Liver (tissue), 9 donors: ENCODE data around the gene RIMBP2. TPM values are rescaled to one million over a fixed set of nuclear protein-coding genes. Genes with fewer than 3 reads are reported as not detected.

ENCODE experiments used
- DNase-seq: peaks from one replicate; pipeline ENCODE4 v3.0.0-alpha.2; 2017; ENCODE audit warnings: low spot score
- H3K27ac ChIP-seq, 2 donors: one replicate each; pipeline ENCODE4 v1.7.0; 2013; ENCODE audit warnings: inconsistent platforms in 2 of 2, low read length in 2 of 2, control low read depth in 1 of 2, low read depth in 1 of 2, mild to moderate bottlenecking in 1 of 2
- H3K27me3 ChIP-seq, 4 donors: one replicate each; pipeline versions ENCODE4 v1.6.1 to v1.7.0; 2013; ENCODE audit warnings: low read length in 3 of 4, inconsistent platforms in 1 of 4, mild to moderate bottlenecking in 1 of 4, moderate library complexity in 1 of 4; ENCODE audit not compliant: control insufficient read depth in 4 of 4, insufficient read depth in 4 of 4
- H3K36me3 ChIP-seq, 4 donors: one replicate each; pipeline versions ENCODE4 v1.6.1 to v1.7.0; 2013; ENCODE audit warnings: low read length in 3 of 4, mild to moderate bottlenecking in 3 of 4, low read depth in 1 of 4, moderate library complexity in 1 of 4; ENCODE audit not compliant: control insufficient read depth in 4 of 4, insufficient read depth in 3 of 4
- H3K4me1 ChIP-seq, 4 donors: one replicate each; pipeline versions ENCODE4 v1.6.1 to v1.7.0; 2013; ENCODE audit warnings: low read length in 3 of 4, mild to moderate bottlenecking in 3 of 4, moderate library complexity in 1 of 4; ENCODE audit not compliant: control insufficient read depth in 4 of 4, insufficient read depth in 4 of 4
- H3K4me3 ChIP-seq, 3 donors: one replicate each; pipeline versions ENCODE4 v1.6.1 to v1.7.0; 2013; ENCODE audit warnings: low read length in 3 of 3, control low read depth in 1 of 3, low read depth in 1 of 3, mild to moderate bottlenecking in 1 of 3
- H3K9ac ChIP-seq, 2 donors: one replicate each; pipeline ENCODE4 v1.7.0; 2013; ENCODE audit warnings: low read length in 2 of 2, mild to moderate bottlenecking in 2 of 2, moderate library complexity in 2 of 2, control low read depth in 1 of 2, low read depth in 1 of 2
- H3K9me3 ChIP-seq, 4 donors: one replicate each; pipeline versions ENCODE4 v1.6.1 to v1.7.0; 2013; ENCODE audit warnings: low read length in 3 of 4; ENCODE audit not compliant: control insufficient read depth in 4 of 4
- CTCF ChIP-seq: fragments of 150-350 bp; IDR thresholded peaks from 2 replicates; pipeline ENCODE4 v1.5.1; 2017; ENCODE audit warnings: improper control_type of control experiment, low read depth, low read length; ENCODE audit not compliant: missing input control
- FOXA1 ChIP-seq: IDR thresholded peaks from 2 replicates; pipeline ENCODE4 v1.6.1; 2016; ENCODE audit warnings: antibody characterized with exemption
- FOXA2 ChIP-seq: IDR thresholded peaks from 2 replicates; pipeline ENCODE4 v1.6.1; 2016; ENCODE audit warnings: antibody characterized with exemption
- GABPA ChIP-seq, 2 donors: IDR thresholded peaks in 1 of 2; conservative IDR thresholded peaks in 1 of 2; 2 replicates each; pipeline ENCODE4 v1.6.1; 2016; ENCODE audit warnings: antibody characterized with exemption in 2 of 2, mild to moderate bottlenecking in 1 of 2, moderate library complexity in 1 of 2
- HNF4A ChIP-seq, 2 donors: conservative IDR thresholded peaks; 2 replicates each; pipeline ENCODE4 v1.6.1; 2016; ENCODE audit warnings: antibody characterized with exemption in 2 of 2, mild to moderate bottlenecking in 2 of 2
- HNF4G ChIP-seq: IDR thresholded peaks from 2 replicates; pipeline ENCODE4 v1.6.1; 2016; ENCODE audit warnings: antibody characterized with exemption
- JUND ChIP-seq, 2 donors: IDR thresholded peaks; 2 replicates each; pipeline ENCODE4 v1.6.1; 2016; ENCODE audit warnings: antibody characterized with exemption in 2 of 2
- MAX ChIP-seq: IDR thresholded peaks from 2 replicates; pipeline ENCODE4 v1.6.1; 2016; ENCODE audit warnings: antibody characterized with exemption
- REST ChIP-seq: IDR thresholded peaks from 2 replicates; pipeline ENCODE4 v1.6.1; 2016; ENCODE audit warnings: antibody characterized with exemption, mild to moderate bottlenecking
- RXRA ChIP-seq, 2 donors: IDR thresholded peaks; 2 replicates each; pipeline ENCODE4 v1.6.1; 2017 to 2018; ENCODE audit warnings: antibody characterized with exemption in 2 of 2, mild to moderate bottlenecking in 1 of 2
- SP1 ChIP-seq: IDR thresholded peaks from 2 replicates; pipeline ENCODE4 v1.6.1; 2018; ENCODE audit warnings: antibody characterized with exemption, mild to moderate bottlenecking
- TAF1 ChIP-seq: conservative IDR thresholded peaks from 2 replicates; pipeline ENCODE4 v1.6.1; 2016; ENCODE audit warnings: antibody characterized with exemption, mild to moderate bottlenecking
- YY1 ChIP-seq: IDR thresholded peaks from 2 replicates; pipeline ENCODE4 v1.6.1; 2016; ENCODE audit warnings: antibody characterized with exemption, mild to moderate bottlenecking
- WGBS: extraction: QIAGEN DNeasy Blood & Tissue Kit; methylation state at CpG from one replicate; pipeline ENCODE4 v1.1.7; 2013; 5-methylcytosine and 5-hydroxymethylcytosine counted together
- polyA plus RNA-seq, 2 donors: library from polyadenylated mRNA; stranded (reverse) in 1 of 2; unstranded in 1 of 2; fragments of 200-250 nt in 1 of 2; fragments of >200 nt in 1 of 2; fragmentation: Nextera tagmentation in 1 of 2; extraction: Ambion mirVana in 1 of 2; gene quantifications; one replicate each; pipeline versions ENCODE4 v1.2.1 to v1.2.3, GENCODE V29; 2013 to 2015
- total RNA-seq, 2 donors: library from RNA; depleted of rRNA; stranded (reverse); fragments of >200 nt; gene quantifications; one replicate each; pipeline ENCODE4 v1.2.3, GENCODE V29; 2014
- donor health status: healthy.
- donor health status: healthy.
- donor health status: healthy.
- donor health status: healthy.
- donor health status: healthy.

The RIMBP2 gene
- total and polyA plus RNA-seq, 4 donors = 0.01 to 0.17 (median 0.09) TPM; not detected in 1

- no peak overlapping the region for H3K27ac ChIP-seq
- DNase-seq = no peak
Observed at GRCh38 chr12:130737731-130738130, 21.6 kb upstream of the RIMBP2 start.

GRCh38 chr12:130729344-130729743 is 13.2 kb upstream of the RIMBP2 start:
- Histone ChIP-seq H3K36me3 (no peaks in the 10 kb centered on the region), H3K27ac (no peak overlapping the region), H3K9me3 (peaks cover 0 to 3% (median 1%) of the 10 kb centered on the region in 4 donors), H3K27me3 (peaks cover 0 to 3% (median 0%) of the 10 kb centered on the region in 4 donors), H3K4me1 (no peaks in the 10 kb centered on the region), H3K4me3 (no peak overlapping the region), H3K9ac (no peak overlapping the region)
- no peak for TF ChIP-seq RXRA (IDR thresholded peaks at IDR 0.05)
- no peak for TF ChIP-seq TAF1
- TF ChIP-seq FOXA2 = no peak
- TF ChIP-seq SP1 = no peak
- no peak for TF ChIP-seq MAX
- no peak for TF ChIP-seq JUND (IDR thresholded peaks at IDR 0.05)
- TF ChIP-seq REST = no peak
- TF ChIP-seq CTCF = no peak
- no peak for TF ChIP-seq HNF4G
- TF ChIP-seq GABPA (IDR thresholded peaks at IDR 0.05 in 1 of 2, conservative IDR thresholded peaks at IDR 0.05 in 1 of 2) = no peak
- WGBS = 38% methylated on average over 9 of the region's 9 CpGs
- no peak for DNase-seq

More at GRCh38 chr12:130737731-130738130, 21.6 kb upstream of the RIMBP2 start:
- no peak for TF ChIP-seq RXRA (IDR thresholded peaks at IDR 0.05)
- no peak for TF ChIP-seq FOXA2
- no peak for TF ChIP-seq FOXA1
- no peak for TF ChIP-seq HNF4A (conservative IDR thresholded peaks at IDR 0.05)
- no peak for TF ChIP-seq MAX
- TF ChIP-seq YY1 = no peak
- TF ChIP-seq TAF1 = no peak
- TF ChIP-seq SP1 = no peak
- Histone ChIP-seq H3K4me1 (peaks cover 0 to 4% (median 1%) of the 10 kb centered on the region in 4 donors), H3K36me3 (no peaks in the 10 kb centered on the region), H3K9me3 (no peaks in the 10 kb centered on the region), H3K4me3 (no peak overlapping the region), H3K27me3 (no peaks in the 10 kb centered on the region), H3K9ac (no peak overlapping the region)
- WGBS = 59% methylated on average over 14 of the region's 14 CpGs
